Mesenchymal stem cell (in vitro differentiated cells and primary cell): ENCODE results near the gene ARHGAP32.

Experiments used
- DNase-seq: peaks from one replicate; pipeline ENCODE4 v3.0.0-alpha.2; 2013
- H2AFZ ChIP-seq: one replicate; pipeline ENCODE4 v1.6.1; 2013; ENCODE audit warnings: low read depth, mild to moderate bottlenecking, control low read depth, inconsistent platforms, low read length, moderate library complexity
- H2AK5ac ChIP-seq: 2 replicates; pipeline ENCODE4 v1.6.1; 2013; ENCODE audit warnings: low read length, moderate library complexity, mild to moderate bottlenecking, inconsistent platforms; ENCODE audit not compliant: severe bottlenecking
- H2BK120ac ChIP-seq: one replicate; pipeline ENCODE4 v1.6.1; 2013; ENCODE audit warnings: low read depth, mild to moderate bottlenecking, inconsistent platforms, low read length, moderate library complexity
- H2BK12ac ChIP-seq, 2 experiments: one replicate each; pipeline ENCODE4 v1.6.1; 2013; ENCODE audit warnings: inconsistent platforms in 2 of 2, low read length in 2 of 2, mild to moderate bottlenecking in 2 of 2, moderate library complexity in 2 of 2, control low read depth in 1 of 2
- H2BK15ac ChIP-seq: one replicate; pipeline ENCODE4 v1.6.1; 2013; ENCODE audit warnings: mild to moderate bottlenecking, low read depth, inconsistent platforms; ENCODE audit not compliant: poor library complexity, severe bottlenecking
- H2BK5ac ChIP-seq: 2 replicates; pipeline ENCODE4 v1.6.1; 2013; ENCODE audit warnings: low read depth, mild to moderate bottlenecking, low read length, control low read depth, inconsistent platforms; ENCODE audit not compliant: poor library complexity, severe bottlenecking
- H3K14ac ChIP-seq, 2 experiments: one replicate each; pipeline ENCODE4 v1.6.1; 2013; ENCODE audit warnings: inconsistent platforms in 2 of 2, low read length in 2 of 2, control low read depth in 1 of 2, mild to moderate bottlenecking in 1 of 2, moderate library complexity in 1 of 2
- H3K18ac ChIP-seq, 2 experiments: one replicate each; pipeline ENCODE4 v1.6.1; 2013; ENCODE audit warnings: inconsistent platforms in 2 of 2, low read length in 2 of 2, control low read depth in 1 of 2, low read depth in 1 of 2, mild to moderate bottlenecking in 1 of 2
- H3K23ac ChIP-seq, 2 experiments: one replicate each; pipeline ENCODE4 v1.6.1; 2013; ENCODE audit warnings: inconsistent platforms in 2 of 2, low read length in 2 of 2, mild to moderate bottlenecking in 2 of 2, moderate library complexity in 2 of 2, control low read depth in 1 of 2
- H3K27ac ChIP-seq: 2 replicates; pipeline ENCODE4 v1.5.1; 2013; ENCODE audit warnings: mild to moderate bottlenecking, moderate library complexity, low read length, control low read depth, inconsistent platforms; ENCODE audit not compliant: poor library complexity, severe bottlenecking
- H3K27me3 ChIP-seq, 2 experiments: 2 replicates each; pipeline versions ENCODE4 v1.6.1 to v1.7.0; 2013; ENCODE audit warnings: low read length in 2 of 2, mild to moderate bottlenecking in 2 of 2, moderate library complexity in 2 of 2, control low read depth in 1 of 2, inconsistent platforms in 1 of 2; ENCODE audit not compliant: control insufficient read depth in 1 of 2, insufficient read depth in 1 of 2
- H3K36me3 ChIP-seq, 2 experiments: 2 replicates each; pipeline versions ENCODE4 v1.6.1 to v1.7.0; 2013; ENCODE audit warnings: low read length in 2 of 2, control low read depth in 1 of 2, inconsistent platforms in 1 of 2, low read depth in 1 of 2, mild to moderate bottlenecking in 1 of 2; ENCODE audit not compliant: insufficient read depth in 2 of 2, control insufficient read depth in 1 of 2
- H3K4ac ChIP-seq, 2 experiments: one replicate each; pipeline ENCODE4 v1.6.1; 2013; ENCODE audit warnings: inconsistent platforms in 2 of 2, low read length in 2 of 2, mild to moderate bottlenecking in 2 of 2, moderate library complexity in 2 of 2, control low read depth in 1 of 2, low read depth in 1 of 2
- H3K4me1 ChIP-seq: 2 replicates; pipeline ENCODE4 v1.6.1; 2013; ENCODE audit warnings: low read depth, low read length, control low read depth; ENCODE audit not compliant: control insufficient read depth, insufficient read depth
- H3K4me2 ChIP-seq: 2 replicates; pipeline ENCODE4 v1.6.1; 2013; ENCODE audit warnings: low read length, mild to moderate bottlenecking, inconsistent platforms; ENCODE audit not compliant: poor library complexity, severe bottlenecking
- H3K4me3 ChIP-seq, 2 experiments: 2 replicates each; pipeline versions ENCODE4 v1.5.1 to v1.7.0; 2013; ENCODE audit warnings: low read length in 2 of 2, mild to moderate bottlenecking in 2 of 2, control low read depth in 1 of 2, low read depth in 1 of 2; ENCODE audit not compliant: insufficient read depth in 1 of 2
- H3K79me1 ChIP-seq: replicated peaks from 2 replicates; pipeline ENCODE4 v1.6.1; 2013; ENCODE audit warnings: mild to moderate bottlenecking, control low read depth, low read length, inconsistent platforms; ENCODE audit not compliant: poor library complexity, severe bottlenecking
- H3K9ac ChIP-seq: 2 replicates; pipeline ENCODE4 v1.7.0; 2013; ENCODE audit warnings: mild to moderate bottlenecking, low read length, moderate library complexity
- H3K9me3 ChIP-seq: 2 replicates; pipeline ENCODE4 v1.7.0; 2013; ENCODE audit warnings: mild to moderate bottlenecking, low read length; ENCODE audit not compliant: control insufficient read depth
- H4K8ac ChIP-seq: one replicate; pipeline ENCODE4 v1.6.1; 2013; ENCODE audit warnings: inconsistent platforms, mild to moderate bottlenecking, low read length, moderate library complexity
- H4K91ac ChIP-seq: one replicate; pipeline ENCODE4 v1.6.1; 2013; ENCODE audit warnings: mild to moderate bottlenecking, low read length, inconsistent platforms
- WGBS: methylation state at CpG from one replicate; pipeline ENCODE4 v1.1.7; 2013; ENCODE audit warnings: mixed read lengths; 5-methylcytosine and 5-hydroxymethylcytosine counted together

The ARHGAP32 gene

DNA sequence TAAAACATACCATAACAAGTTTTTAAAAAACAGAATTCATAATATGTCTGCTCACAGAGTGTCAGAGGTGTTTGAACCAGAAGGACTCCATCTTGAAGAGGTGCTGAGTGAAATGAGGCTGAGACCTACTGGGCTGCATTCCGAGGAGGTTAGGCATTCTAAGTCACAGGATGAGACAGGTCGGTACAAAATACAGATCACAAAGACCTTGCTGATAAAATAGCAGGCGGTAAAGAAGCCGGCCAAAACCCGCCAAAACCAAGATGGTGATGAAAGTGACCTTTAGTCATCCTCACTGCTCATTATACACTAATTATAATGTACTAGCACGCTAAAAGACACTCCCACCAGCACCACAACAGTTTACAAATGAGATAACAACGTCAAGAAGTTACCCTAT, 116.4 kb downstream of the ARHGAP32 start:
- Histone ChIP-seq H4K91ac (no peak overlapping the region), H3K23ac (no peak overlapping the region), H2BK5ac (no peak overlapping the region), H3K27ac (no peak overlapping the region), H3K14ac (no peak overlapping the region), H3K9me3 (peaks cover 3% of the 10 kb centered on the region), H2AK5ac (no peak overlapping the region), H3K4me3 (no peak overlapping the region), H3K79me1 (peaks cover 6% of the 10 kb centered on the region), H3K27me3 (no peaks in the 10 kb centered on the region), H3K36me3 (no peaks in the 10 kb centered on the region), H2BK15ac (no peak overlapping the region), H2AFZ (no peak overlapping the region), H4K8ac (no peak overlapping the region), H3K9ac (no peak overlapping the region), H3K4me1 (peaks cover 2% of the 10 kb centered on the region), H3K18ac (no peak overlapping the region), H2BK12ac (no peak overlapping the region), H3K4ac (no peak overlapping the region), H3K4me2 (no peak overlapping the region), H2BK120ac (no peak overlapping the region)
- DNase-seq = no peak
- WGBS = 88% methylated on average over 7 of the region's 7 CpGs

DNA sequence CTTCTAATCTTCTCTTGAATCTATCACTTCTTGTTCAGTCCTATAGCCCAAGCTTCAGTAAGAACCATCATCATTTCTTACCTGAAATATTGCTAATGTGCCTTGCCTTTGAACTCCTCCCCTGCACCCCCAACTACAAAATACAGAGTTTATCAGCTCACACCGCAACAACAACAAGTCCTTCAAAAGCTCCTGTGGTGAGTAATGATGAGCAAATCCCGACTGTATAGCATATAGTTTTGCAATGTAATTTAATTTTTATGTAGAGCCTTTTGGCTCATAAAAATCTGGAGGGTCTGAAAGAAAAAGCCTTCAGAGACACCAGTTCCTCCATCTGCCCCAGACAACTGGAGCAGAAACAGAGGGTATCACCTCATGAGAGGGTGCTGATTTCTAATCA, 124.7 kb downstream of the ARHGAP32 start:
- peaks cover under 1% of the 10 kb centered on the region for H3K79me1 ChIP-seq
- H2BK5ac ChIP-seq = no peak overlapping the region
- H3K27ac ChIP-seq = no peak overlapping the region
- no peak overlapping the region for H3K9ac ChIP-seq
- peaks cover 0 to 28% of the 10 kb centered on the region in 2 experiments for H3K36me3 ChIP-seq
- H4K91ac ChIP-seq = no peak overlapping the region
- no peak overlapping the region for H2BK120ac ChIP-seq
- H3K9me3 ChIP-seq = no peaks in the 10 kb centered on the region
- H3K4me1 ChIP-seq = no peaks in the 10 kb centered on the region
- no peak overlapping the region for H2AK5ac ChIP-seq
- DNase-seq = no peak
- no peak overlapping the region for H3K4ac ChIP-seq
- WGBS = no CpG with 5 or more reads among the region's 2 CpGs
- H3K18ac ChIP-seq = no peak overlapping the region
- H2BK12ac ChIP-seq = no peak overlapping the region
- no peak overlapping the region for H4K8ac ChIP-seq
- no peaks in the 10 kb centered on the region for H3K27me3 ChIP-seq
- no peak overlapping the region for H3K23ac ChIP-seq
- H3K4me2 ChIP-seq = no peak overlapping the region
- no peak overlapping the region for H3K14ac ChIP-seq
- no peak overlapping the region for H2AFZ ChIP-seq
- H2BK15ac ChIP-seq = no peak overlapping the region
- no peak overlapping the region for H3K4me3 ChIP-seq

DNA sequence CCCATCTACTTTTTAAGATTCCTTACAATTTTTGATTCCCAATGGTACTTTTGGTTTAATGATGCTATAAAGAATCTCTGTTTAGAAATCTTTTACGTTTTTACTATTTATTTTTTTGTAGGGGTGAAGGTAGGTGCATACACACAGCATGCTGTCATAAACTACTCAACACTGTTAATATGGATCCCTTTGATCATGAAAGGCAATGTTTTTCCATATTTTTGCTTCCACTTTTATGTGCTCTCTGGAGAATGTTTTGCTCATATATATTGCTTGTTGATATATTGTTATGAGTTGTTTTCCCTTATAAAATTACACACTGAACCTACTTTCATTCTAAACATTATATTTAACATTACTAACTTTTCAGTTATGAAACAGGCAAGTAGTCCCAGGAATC, 125.9 kb downstream of the ARHGAP32 start:
- H3K4me3 ChIP-seq = no peak overlapping the region
- no peak overlapping the region for H2BK5ac ChIP-seq
- H3K23ac ChIP-seq = no peak overlapping the region
- H3K4ac ChIP-seq = no peak overlapping the region
- H3K9ac ChIP-seq = no peak overlapping the region
- H3K27ac ChIP-seq = no peak overlapping the region
- H3K4me2 ChIP-seq = no peak overlapping the region
- no peak overlapping the region for H2AK5ac ChIP-seq
- no CpG with 5 or more reads among the region's 1 CpG for WGBS
- no peaks in the 10 kb centered on the region for H3K79me1 ChIP-seq
- H2BK15ac ChIP-seq = no peak overlapping the region
- no peak for DNase-seq
- H2AFZ ChIP-seq = no peak overlapping the region
- no peak overlapping the region for H4K91ac ChIP-seq
- H3K27me3 ChIP-seq = no peaks in the 10 kb centered on the region
- no peak overlapping the region for H2BK120ac ChIP-seq
- H2BK12ac ChIP-seq = no peak overlapping the region
- H3K9me3 ChIP-seq = no peaks in the 10 kb centered on the region
- no peak overlapping the region for H3K18ac ChIP-seq
- H3K14ac ChIP-seq = no peak overlapping the region
- peaks cover 0 to 28% of the 10 kb centered on the region in 2 experiments for H3K36me3 ChIP-seq
- no peak overlapping the region for H4K8ac ChIP-seq
- no peaks in the 10 kb centered on the region for H3K4me1 ChIP-seq

DNA sequence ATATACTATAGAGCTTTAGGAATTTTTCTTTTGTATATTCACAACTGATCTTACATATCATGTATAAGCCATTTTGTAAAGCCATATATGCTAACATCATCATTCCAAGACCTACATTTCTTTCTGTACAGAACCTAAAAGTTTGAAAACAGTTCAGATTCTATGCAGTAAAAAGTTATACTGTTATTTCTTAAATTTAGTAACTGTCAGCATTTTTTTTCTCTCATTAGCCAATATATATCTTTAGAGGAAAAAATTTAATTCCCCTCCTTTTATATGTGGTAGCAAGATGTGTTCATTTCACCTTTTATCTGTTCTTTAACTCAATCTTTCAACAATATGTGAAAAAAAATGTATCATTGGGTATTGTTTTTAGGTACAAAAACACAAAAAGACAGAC, 129.0 kb downstream of the ARHGAP32 start:
- Histone ChIP-seq H2AK5ac (no peak overlapping the region), H2BK120ac (no peak overlapping the region), H3K14ac (no peak overlapping the region), H3K4ac (no peak overlapping the region), H4K8ac (no peak overlapping the region), H4K91ac (no peak overlapping the region), H3K4me2 (no peak overlapping the region), H3K9me3 (no peaks in the 10 kb centered on the region), H3K18ac (no peak overlapping the region), H3K79me1 (no peaks in the 10 kb centered on the region), H2BK5ac (no peak overlapping the region), H3K27me3 (no peaks in the 10 kb centered on the region), H3K4me1 (no peaks in the 10 kb centered on the region), H2BK12ac (no peak overlapping the region), H3K9ac (no peak overlapping the region), H3K4me3 (no peak overlapping the region), H2BK15ac (no peak overlapping the region), H3K36me3 (peaks cover 0 to 33% of the 10 kb centered on the region in 2 experiments), H3K27ac (no peak overlapping the region), H3K23ac (no peak overlapping the region), H2AFZ (no peak overlapping the region)
- DNase-seq = no peak
